HG03521 (cell line): ENCODE data around the gene FBXW7.
A peak's percentile ranks its signal among the peaks of the same experiment; 100 is the strongest.

Experiments used
- ATAC-seq: cut with Tn5 transposase; IDR thresholded peaks from one replicate; pipeline ENCODE4 v1.9.1; 2021; ENCODE audit warnings: mild to moderate bottlenecking, moderate library complexity; ENCODE audit not compliant: unreplicated experiment

FBXW7 gene

DNA sequence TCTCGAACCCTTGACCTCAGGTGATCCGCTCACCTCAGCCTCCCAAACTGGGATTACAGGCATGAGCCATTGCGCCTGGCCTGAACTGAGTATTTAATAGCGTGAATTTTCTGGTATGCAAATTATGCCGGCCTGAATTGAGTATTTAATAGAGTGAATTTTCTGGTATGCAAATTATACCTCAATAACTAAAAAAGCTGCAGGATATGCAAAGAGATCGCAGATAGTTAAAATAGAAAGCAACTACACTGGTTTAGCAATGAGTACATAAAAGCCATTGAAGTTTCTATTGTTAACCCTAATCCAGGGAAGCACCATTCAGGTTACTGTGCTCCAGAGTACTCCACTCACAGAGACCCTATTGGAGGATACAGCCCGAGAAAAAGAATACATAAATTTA, 22.8 kb downstream of the FBXW7 start:
- no peak for ATAC-seq

DNA sequence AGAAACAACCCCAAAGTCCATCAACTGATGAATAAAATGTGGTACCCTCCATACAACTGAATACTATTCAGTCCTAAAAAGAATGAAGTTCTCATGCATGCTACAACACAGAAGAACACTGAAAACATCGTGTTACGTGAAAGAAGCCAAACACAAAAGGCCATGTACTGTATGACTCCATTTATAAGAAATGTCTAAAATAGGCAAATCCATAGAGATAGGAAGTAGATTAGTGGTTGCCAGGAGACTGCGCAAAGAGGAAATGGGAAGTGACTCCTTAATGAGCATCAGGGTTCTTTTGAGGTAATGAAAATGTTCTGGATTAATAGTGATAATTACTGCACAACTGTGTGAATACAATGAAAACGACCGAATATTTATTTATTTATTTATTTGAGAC, 23.4 kb downstream of the FBXW7 start:
- no peak for ATAC-seq

- no peak for ATAC-seq
Measured at GRCh38 chr4:152510349-152511147, 25.3 kb downstream of the FBXW7 start.

- ATAC-seq: no peak
Measured at GRCh38 chr4:152509595-152510225, 26.2 kb downstream of the FBXW7 start.

- no peak for ATAC-seq
Measured at GRCh38 chr4:152508818-152509217, 27.1 kb downstream of the FBXW7 start.

DNA sequence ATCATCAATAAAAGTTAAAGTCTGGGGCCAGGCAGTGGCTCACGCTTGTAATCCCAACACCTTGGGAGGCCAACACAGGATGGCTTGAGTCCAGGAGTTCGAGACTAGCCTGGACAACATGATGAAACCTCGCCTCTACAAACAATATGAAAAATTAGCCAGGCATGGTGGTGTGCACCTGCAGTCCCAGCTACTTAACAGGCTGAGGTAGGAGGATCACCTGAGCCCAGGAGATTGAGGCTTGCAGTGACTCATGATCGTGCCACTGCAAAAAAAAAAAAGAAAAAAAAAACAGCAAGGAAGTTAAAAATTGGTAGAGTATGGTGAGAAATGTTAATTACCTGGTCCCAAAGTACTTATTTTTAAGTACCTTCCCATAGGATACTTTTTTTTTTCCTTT, 27.5 kb downstream of the FBXW7 start:
- ATAC-seq: no peak

DNA sequence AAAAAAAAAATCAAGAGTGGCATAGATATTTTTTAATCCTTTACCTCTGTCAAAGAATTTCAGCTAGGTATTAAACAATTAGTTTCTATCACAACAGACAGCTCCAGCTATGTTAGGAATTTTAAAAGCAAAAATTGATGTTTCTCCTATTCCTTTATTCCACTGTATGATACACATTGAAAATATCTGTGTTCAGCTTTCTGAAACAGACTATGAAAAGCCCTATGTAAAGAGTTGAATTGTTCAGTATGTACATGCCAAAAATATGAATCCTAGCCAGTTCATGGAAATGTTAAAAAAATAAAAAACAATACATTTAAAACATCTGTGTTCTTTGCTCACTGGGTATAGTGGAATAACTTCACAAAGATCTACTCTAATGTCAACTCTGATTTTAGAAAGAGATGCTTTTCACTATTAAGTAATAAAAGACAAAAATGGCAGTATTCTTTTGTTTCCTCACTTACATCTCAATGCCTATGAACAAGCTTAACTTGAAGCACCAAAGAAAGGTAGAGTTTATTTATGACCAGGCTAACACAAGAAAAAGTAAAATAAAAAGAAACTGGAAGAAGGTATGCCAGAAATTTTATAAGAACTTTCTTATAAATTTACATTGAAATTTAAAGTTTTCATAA, 32.1 kb downstream of the FBXW7 start:
- ATAC-seq: no peak

- ATAC-seq: no peak
Measured at GRCh38 chr4:152501846-152502536, 33.9 kb downstream of the FBXW7 start.

DNA sequence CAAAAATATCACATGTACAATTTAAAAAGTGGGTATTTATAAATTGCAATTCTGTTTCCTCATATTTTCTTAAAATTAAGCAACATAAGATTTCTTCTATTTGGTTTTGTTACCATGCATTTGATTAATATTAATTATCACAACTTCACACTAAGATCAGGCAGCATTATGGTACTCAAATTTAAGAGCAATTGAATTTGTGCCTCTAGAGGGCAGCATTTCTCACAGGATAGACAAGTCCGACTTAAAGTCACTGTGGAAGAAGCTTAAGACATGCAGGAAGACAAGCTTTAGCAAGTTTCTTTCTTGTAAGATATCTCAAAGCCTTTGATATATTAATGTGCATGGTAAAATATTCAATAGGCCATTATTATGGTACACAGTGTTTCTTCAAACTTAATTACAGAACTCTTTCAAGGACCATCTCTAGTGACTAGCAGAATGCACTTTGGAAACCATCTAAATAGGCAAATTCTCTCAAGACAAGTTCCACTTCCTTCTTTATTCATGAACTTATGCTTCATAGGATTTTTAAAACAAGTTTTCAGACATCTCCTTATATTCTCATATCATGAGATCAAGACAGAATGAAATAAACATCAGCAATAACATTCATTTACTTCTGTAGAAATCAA, 35.0 kb downstream of the FBXW7 start:
- ATAC-seq: peak; percentile 42

DNA sequence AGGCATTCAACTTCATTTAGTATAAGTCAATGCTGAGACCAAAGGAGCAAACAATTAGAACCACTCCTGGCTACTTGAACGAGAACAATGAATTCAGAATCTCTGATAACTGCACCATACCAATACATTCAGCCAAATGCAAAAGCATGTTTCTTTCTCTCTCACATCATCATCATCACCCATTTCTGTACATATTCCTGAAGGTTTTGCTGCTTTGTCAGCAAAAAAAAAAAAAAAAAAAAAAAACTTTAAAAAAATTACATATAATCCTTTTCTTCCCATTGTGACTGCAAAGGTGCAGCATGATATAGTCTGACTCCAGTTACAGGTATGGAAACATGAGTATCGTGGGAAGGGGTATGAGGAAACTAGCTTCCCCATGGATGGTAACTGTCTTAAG, 35.6 kb downstream of the FBXW7 start:
- ATAC-seq: no peak

- ATAC-seq: no peak
Measured at GRCh38 chr4:152499344-152499743, 36.5 kb downstream of the FBXW7 start.

GRCh38 chr4:152494020-152494419, 41.9 kb downstream of the FBXW7 start:
- ATAC-seq: no peak

DNA sequence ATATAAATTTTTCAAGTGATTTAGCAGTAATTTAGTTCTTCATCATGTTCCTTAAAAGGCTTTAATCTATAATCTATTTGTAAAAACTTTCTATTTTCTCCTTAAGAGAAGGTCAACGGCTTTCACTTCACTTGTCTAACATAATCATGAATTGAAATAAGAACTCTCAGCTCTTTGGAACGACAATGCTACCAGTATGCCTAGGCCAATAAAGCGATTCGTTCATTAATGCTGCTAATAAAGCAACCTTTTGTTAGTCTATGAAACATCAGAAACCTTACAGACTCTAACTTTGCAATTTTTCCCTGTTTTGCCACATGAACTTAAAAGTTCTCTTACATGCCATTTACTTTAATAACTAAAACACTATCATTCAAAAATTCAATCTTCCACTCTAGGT, 47.6 kb downstream of the FBXW7 start:
- ATAC-seq: no peak

DNA sequence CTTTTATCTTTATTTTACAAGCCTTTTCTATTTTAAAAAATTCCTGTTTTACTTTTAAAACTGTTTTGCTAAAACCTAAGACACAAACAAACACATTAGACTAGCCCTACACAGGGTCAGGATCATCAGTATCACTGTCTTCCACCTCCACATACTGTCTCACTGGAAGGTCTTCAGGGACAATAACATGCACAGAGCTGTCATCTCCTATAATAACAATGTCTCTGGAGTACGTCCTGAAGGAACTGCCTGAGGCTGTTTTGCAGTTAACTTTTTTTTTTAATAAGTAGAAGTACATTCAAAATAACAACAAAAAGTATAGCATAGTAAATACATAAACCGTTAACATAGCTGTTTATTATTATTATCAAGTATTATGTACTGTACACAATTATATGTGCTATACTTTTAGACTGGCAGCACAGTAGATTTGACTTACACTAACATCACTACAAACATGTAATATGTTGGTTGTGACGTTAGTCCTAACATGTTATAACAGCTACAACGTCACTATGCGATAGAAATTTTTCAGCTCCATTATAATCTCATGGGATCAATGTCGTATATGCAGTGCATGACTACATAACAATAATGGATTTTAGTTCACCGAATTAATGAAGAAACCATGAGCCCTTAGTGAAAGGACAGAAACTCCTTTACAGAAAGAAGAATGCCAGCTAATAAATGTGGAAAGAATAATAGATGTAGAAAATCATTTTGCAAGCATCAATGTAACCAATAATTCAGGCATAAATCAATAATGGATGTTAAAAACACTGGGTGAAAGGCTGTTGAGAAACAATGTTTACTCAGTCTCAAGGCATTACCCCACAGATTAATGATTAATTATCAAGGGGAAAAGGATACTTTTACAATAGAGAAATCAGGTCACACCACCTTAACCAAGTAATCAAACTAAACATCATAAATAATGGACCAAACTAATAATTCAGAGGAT, 49.2 kb downstream of the FBXW7 start:
- no peak for ATAC-seq

- peak; percentile 97 for ATAC-seq
Measured at GRCh38 chr4:152485726-152486276, 50.1 kb downstream of the FBXW7 start.

DNA sequence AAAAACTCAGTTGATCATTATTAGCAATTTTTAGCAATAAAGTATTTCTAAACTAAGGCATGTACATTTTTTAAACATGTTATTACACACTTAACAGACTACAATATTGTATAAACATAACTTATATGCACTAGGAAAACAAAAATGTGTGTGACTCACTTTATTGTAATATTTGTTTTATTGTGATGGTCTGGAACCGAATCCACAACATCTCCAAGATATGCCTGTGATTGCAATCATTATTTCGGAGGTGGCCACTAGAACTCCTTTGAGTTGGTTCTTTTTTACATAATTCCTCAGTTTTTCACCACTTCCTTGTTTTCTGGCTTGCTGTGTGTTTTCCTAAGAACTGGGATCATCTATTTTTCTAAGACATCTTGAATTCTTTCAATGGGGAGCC, 53.7 kb downstream of the FBXW7 start:
- ATAC-seq: no peak

GRCh38 chr4:152480901-152481300, 55.0 kb downstream of the FBXW7 start:
- ATAC-seq: no peak

DNA sequence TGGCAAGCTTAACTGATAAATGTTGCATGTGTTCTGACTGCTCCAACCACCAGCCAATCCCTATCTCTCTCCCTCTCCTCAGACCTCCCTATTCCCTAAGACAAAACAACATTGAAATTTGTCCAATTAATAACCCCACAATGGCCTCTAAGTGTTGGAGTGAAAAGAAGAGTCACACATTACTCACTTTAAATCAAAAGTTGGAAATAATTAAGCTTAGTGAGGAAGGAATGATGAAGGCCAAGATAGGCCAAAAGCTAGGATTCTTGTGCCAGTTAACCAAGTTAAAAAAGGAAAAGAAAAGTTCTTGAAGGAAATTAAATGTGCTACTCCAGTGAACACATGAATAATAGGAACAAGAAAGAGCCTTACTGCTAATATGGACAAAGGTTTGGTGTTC, 55.6 kb downstream of the FBXW7 start:
- ATAC-seq: no peak

- ATAC-seq: no peak
Measured at GRCh38 chr4:152479428-152480026, 56.4 kb downstream of the FBXW7 start.
